ENCODE results near the gene BMAL1.

Gene BMAL1

DNA sequence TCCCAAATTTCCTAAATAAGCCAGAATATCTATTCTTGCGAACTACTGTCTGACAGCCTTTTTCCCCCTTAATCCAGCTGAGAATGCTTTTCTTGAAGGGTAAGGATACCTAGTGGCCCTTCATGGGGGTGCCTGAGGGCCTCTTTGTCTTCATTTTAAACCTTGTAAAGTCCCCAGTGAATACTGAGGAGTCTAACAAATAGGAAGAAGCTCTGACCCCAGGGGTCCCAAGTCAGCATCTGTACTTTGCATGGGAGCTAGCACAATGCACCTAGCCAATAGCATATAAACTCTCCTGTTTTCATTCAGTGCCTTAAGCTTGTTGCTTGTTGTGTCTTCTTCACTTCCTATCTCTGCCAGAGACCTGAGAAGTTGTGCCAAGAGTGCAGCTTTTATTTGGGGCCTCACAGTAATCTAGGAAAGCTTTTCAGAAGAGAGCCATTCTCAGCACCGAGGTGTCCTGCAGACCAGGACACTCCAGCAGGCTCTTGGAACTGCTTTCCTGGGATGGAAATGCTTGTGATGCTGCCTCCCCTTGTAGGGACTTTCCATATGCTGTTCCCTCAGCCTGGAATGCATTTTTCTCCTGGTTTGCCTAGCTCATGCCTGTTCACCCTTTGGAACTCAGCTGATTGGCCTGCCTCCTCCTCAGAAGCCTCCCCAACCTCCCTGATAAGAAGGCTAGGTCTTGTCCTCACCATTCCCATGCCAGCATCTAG, 37.2 kb downstream of the BMAL1 start:
- no peaks in the 10 kb centered on the region for H3K27me3 ChIP-seq
- H3K36me3 ChIP-seq, result no peaks in the 10 kb centered on the region
- no peak overlapping the region for H3K4me3 ChIP-seq (ENCODE audit: low read depth, low read length)
- TF ChIP-seq, protein P1, sequence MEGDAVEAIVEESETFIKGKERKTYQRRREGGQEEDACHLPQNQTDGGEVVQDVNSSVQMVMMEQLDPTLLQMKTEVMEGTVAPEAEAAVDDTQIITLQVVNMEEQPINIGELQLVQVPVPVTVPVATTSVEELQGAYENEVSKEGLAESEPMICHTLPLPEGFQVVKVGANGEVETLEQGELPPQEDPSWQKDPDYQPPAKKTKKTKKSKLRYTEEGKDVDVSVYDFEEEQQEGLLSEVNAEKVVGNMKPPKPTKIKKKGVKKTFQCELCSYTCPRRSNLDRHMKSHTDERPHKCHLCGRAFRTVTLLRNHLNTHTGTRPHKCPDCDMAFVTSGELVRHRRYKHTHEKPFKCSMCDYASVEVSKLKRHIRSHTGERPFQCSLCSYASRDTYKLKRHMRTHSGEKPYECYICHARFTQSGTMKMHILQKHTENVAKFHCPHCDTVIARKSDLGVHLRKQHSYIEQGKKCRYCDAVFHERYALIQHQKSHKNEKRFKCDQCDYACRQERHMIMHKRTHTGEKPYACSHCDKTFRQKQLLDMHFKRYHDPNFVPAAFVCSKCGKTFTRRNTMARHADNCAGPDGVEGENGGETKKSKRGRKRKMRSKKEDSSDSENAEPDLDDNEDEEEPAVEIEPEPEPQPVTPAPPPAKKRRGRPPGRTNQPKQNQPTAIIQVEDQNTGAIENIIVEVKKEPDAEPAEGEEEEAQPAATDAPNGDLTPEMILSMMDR (IDR thresholded peaks at IDR 0.05; ENCODE audit: low read depth, low read length), result no peak
- H3K9me3 ChIP-seq, result no peaks in the 10 kb centered on the region
- DNase-seq, result no peak
- H3K4me1 ChIP-seq, result no peaks in the 10 kb centered on the region

- DNase-seq, result no peak
- TF ChIP-seq, protein P1 (IDR thresholded peaks at IDR 0.05; ENCODE audit: low read depth, low read length), result no peak
- Histone ChIP-seq H3K36me3 (no peaks in the 10 kb centered on the region), H3K4me3 (ENCODE audit: low read depth, low read length) (no peak overlapping the region), H3K27me3 (no peaks in the 10 kb centered on the region), H3K9me3 (no peaks in the 10 kb centered on the region), H3K4me1 (no peaks in the 10 kb centered on the region)
Measured at GRCh38 chr11:13315517-13316432, 38.2 kb downstream of the BMAL1 start.

DNA sequence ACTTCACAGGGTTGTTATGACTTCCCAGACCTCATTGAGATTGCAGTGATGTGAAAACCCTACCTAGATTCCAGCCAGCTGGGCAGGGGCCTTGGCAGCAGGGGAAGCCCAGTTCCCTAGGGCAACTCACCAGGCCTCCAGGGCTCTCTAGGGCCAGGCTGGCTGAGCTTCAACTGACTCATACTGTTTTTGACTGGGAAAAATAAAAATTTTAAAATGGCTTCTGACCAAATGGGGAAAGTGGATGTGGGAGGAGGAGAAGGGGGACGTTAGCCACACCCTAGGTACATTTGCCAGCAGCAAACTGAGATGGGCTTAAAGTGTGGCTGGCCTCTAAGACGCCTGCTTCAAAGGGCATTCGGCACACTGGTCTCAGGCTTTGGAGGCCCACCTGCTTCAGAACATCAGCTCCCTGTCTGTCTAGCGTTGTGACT, 39.0 kb downstream of the BMAL1 start:
- no peak for DNase-seq
- Histone ChIP-seq H3K36me3 (no peaks in the 10 kb centered on the region), H3K4me1 (no peaks in the 10 kb centered on the region), H3K9me3 (no peaks in the 10 kb centered on the region), H3K27me3 (no peaks in the 10 kb centered on the region), H3K4me3 (ENCODE audit: low read depth, low read length) (no peak overlapping the region)
- TF ChIP-seq, protein P1 (IDR thresholded peaks at IDR 0.05; ENCODE audit: low read depth, low read length), result no peak

GRCh38 chr11:13317293-13318080, 39.9 kb downstream of the BMAL1 start:
- TF ChIP-seq, protein P1 (IDR thresholded peaks at IDR 0.05; ENCODE audit: low read depth, low read length), result no peak
- DNase-seq, result no peak
- H3K36me3 ChIP-seq, result no peaks in the 10 kb centered on the region
- H3K4me3 ChIP-seq (ENCODE audit: low read depth, low read length), result no peak overlapping the region
- H3K27me3 ChIP-seq, result no peaks in the 10 kb centered on the region
- H3K4me1 ChIP-seq, result no peaks in the 10 kb centered on the region
- H3K9me3 ChIP-seq, result no peaks in the 10 kb centered on the region

- Histone ChIP-seq H3K27me3 (no peaks in the 10 kb centered on the region), H3K36me3 (no peaks in the 10 kb centered on the region), H3K4me1 (no peaks in the 10 kb centered on the region), H3K4me3 (ENCODE audit: low read depth, low read length) (no peak overlapping the region), H3K9me3 (no peaks in the 10 kb centered on the region)
- TF ChIP-seq, protein P1 (IDR thresholded peaks at IDR 0.05; ENCODE audit: low read depth, low read length), result no peak
- DNase-seq, result no peak
Measured at GRCh38 chr11:13318498-13319295, 41.1 kb downstream of the BMAL1 start.

All from BE2C (cell line).